DOHH2 (cell line): Measurements from ENCODE around the gene PTGDR2.

Experiments
- CTCF ChIP-seq: fragments of 200-600 bp; sonication (generic); IDR thresholded peaks from one replicate; pipeline ENCODE4 v1.5.1; 2014; ENCODE audit warnings: antibody characterized with exemption, mild to moderate bottlenecking, low read depth, low read length; ENCODE audit not compliant: poor library complexity, severe bottlenecking
- EZH2phosphoT487 ChIP-seq: fragments of 200-600 bp; sonication (generic); IDR thresholded peaks from 2 replicates; pipeline ENCODE4 v1.6.1; 2017; ENCODE audit warnings: borderline replicate concordance, mild to moderate bottlenecking, antibody characterized with exemption, low read length, moderate library complexity, mixed read lengths

GRCh38 chr11:60857378-60858232, 1.9 kb upstream of the PTGDR2 start:
- TF ChIP-seq CTCF (no peak), EZH2phosphoT487 (no peak)
